ENCODE results near the gene CCNQ. TPM values are rescaled to one million over a fixed set of nuclear protein-coding genes. Genes with fewer than 3 reads are reported as not detected.

The CCNQ gene
- total RNA-seq, 4 donors from 2014 or later, result 30.7 to 57.7 (median 51.4) TPM

- H3K27ac ChIP-seq, result no peak overlapping the region
- H3K27me3 ChIP-seq, result no peaks in the 10 kb centered on the region
- no CpG with 5 or more reads among the region's 10 CpGs for WGBS, 2 donors (ENCODE audit: low coverage in 1 of 2)
- H3K4me3 ChIP-seq, result no peak overlapping the region
- TF ChIP-seq POLR2A (IDR thresholded peaks at IDR 0.05), result no peak
- no peak for TF ChIP-seq EP300 (IDR thresholded peaks at IDR 0.05)
- TF ChIP-seq CTCF (IDR thresholded peaks at IDR 0.05), result no peak
- TF ChIP-seq POLR2AphosphoS5 (IDR thresholded peaks at IDR 0.05), result no peak
- ATAC-seq, result no peak
- no peaks in the 10 kb centered on the region for H3K4me1 ChIP-seq
- no peaks in the 10 kb centered on the region for H3K9me3 ChIP-seq
- H3K36me3 ChIP-seq, result no peaks in the 10 kb centered on the region
Measured at GRCh38 chrX:153572601-153573000, 26.3 kb downstream of the CCNQ start.

- no peaks in the 10 kb centered on the region for H3K4me1 ChIP-seq
Measured at GRCh38 chrX:153571534-153571908, 27.4 kb downstream of the CCNQ start.

GRCh38 chrX:153569475-153569874, 29.5 kb downstream of the CCNQ start:
- Histone ChIP-seq H3K27ac (no peak overlapping the region), H3K4me1 (no peaks in the 10 kb centered on the region), H3K27me3 (no peaks in the 10 kb centered on the region), H3K4me3 (no peak overlapping the region), H3K9me3 (no peaks in the 10 kb centered on the region), H3K36me3 (no peaks in the 10 kb centered on the region)
- ATAC-seq, result no peak
- TF ChIP-seq EP300 (IDR thresholded peaks at IDR 0.05) (no peak), POLR2A (IDR thresholded peaks at IDR 0.05) (no peak), POLR2AphosphoS5 (IDR thresholded peaks at IDR 0.05) (no peak), CTCF (IDR thresholded peaks at IDR 0.05) (no peak)
- 90 to 92% methylated on average over 6 to 10 of the region's 13 CpGs for WGBS, 2 donors (ENCODE audit: low coverage in 1 of 2)

More at GRCh38 chrX:153571534-153571908, 27.4 kb downstream of the CCNQ start:
- no peak overlapping the region for H3K27ac ChIP-seq
- H3K27me3 ChIP-seq, result no peaks in the 10 kb centered on the region
- no peak overlapping the region for H3K4me3 ChIP-seq
- ATAC-seq, result no peak
- TF ChIP-seq CTCF (IDR thresholded peaks at IDR 0.05) (no peak), POLR2A (IDR thresholded peaks at IDR 0.05) (no peak), EP300 (IDR thresholded peaks at IDR 0.05) (no peak), POLR2AphosphoS5 (IDR thresholded peaks at IDR 0.05) (no peak)
- no peaks in the 10 kb centered on the region for H3K36me3 ChIP-seq
- H3K9me3 ChIP-seq, result no peaks in the 10 kb centered on the region
- WGBS, 2 donors (ENCODE audit: low coverage in 1 of 2), result no CpG with 5 or more reads among the region's 6 CpGs

- H3K4me3 ChIP-seq, result no peak overlapping the region
- no peaks in the 10 kb centered on the region for H3K9me3 ChIP-seq
- H3K4me1 ChIP-seq, result no peaks in the 10 kb centered on the region
- no peaks in the 10 kb centered on the region for H3K27me3 ChIP-seq
- H3K27ac ChIP-seq, result no peak overlapping the region
- TF ChIP-seq POLR2AphosphoS5 (IDR thresholded peaks at IDR 0.05), result no peak
- TF ChIP-seq EP300 (IDR thresholded peaks at IDR 0.05), result no peak
- no peak for TF ChIP-seq CTCF (IDR thresholded peaks at IDR 0.05)
- no peak for TF ChIP-seq POLR2A (IDR thresholded peaks at IDR 0.05)
- no peaks in the 10 kb centered on the region for H3K36me3 ChIP-seq
- ATAC-seq, result no peak
- no CpG with 5 or more reads among the region's 21 CpGs for WGBS, 2 donors (ENCODE audit: low coverage in 1 of 2)
Measured at GRCh38 chrX:153568451-153569011, 30.4 kb downstream of the CCNQ start.

GRCh38 chrX:153565996-153566580, 32.9 kb downstream of the CCNQ start:
- Histone ChIP-seq H3K27ac (no peak overlapping the region), H3K9me3 (no peaks in the 10 kb centered on the region), H3K36me3 (no peaks in the 10 kb centered on the region), H3K4me3 (no peak overlapping the region), H3K4me1 (no peaks in the 10 kb centered on the region), H3K27me3 (no peaks in the 10 kb centered on the region)
- ATAC-seq, result no peak
- TF ChIP-seq CTCF (IDR thresholded peaks at IDR 0.05) (no peak), POLR2A (IDR thresholded peaks at IDR 0.05) (no peak)
- WGBS, 2 donors (ENCODE audit: low coverage in 1 of 2), result 60% methylated on average over 1 of the region's 9 CpGs; no CpG with 5 or more reads in 1 of the 2 donors

Measured in gastroesophageal sphincter (tissue), 4 donors.